ENCODE measurements around the gene PRADC1.
A peak's percentile ranks its signal among the peaks of the same experiment; 100 is the strongest.

Gene PRADC1

GRCh38 chr2:73235315-73236028, 2.4 kb upstream of the PRADC1 start:
- Histone ChIP-seq H3K27me3 (ENCODE audit: control insufficient read depth, insufficient read depth, low read length, poor library complexity, severe bottlenecking) (no peaks in the 10 kb centered on the region), H3K9me3 (ENCODE audit: control insufficient read depth, low read length) (no peaks in the 10 kb centered on the region), H3K4me3 (ENCODE audit: insufficient read depth, low read depth, low read length) (peak overlapping the region; percentile 86), H3K4me1 (ENCODE audit: control insufficient read depth, insufficient read depth, low read length) (peaks cover 4% of the 10 kb centered on the region), H3K27ac (ENCODE audit: insufficient read depth, low read depth, low read length, poor library complexity, severe bottlenecking) (no peak overlapping the region), H3K36me3 (ENCODE audit: control insufficient read depth, insufficient read depth, low read length) (peaks cover 10% of the 10 kb centered on the region)
- WGBS, 2 experiments, result 76 to 78% methylated on average over 11 of the region's 11 CpGs

GRCh38 chr2:73233932-73234832, 1.1 kb upstream of the PRADC1 start, which contains the start of gene CCT7:
Gene CCT7 (plus strand): TSS chr2:73234308. CDS start chr2:73234379, 71 bp downstream.
- Histone ChIP-seq H3K4me1 (ENCODE audit: control insufficient read depth, insufficient read depth, low read length) (peaks cover 4% of the 10 kb centered on the region), H3K9me3 (ENCODE audit: control insufficient read depth, low read length) (no peaks in the 10 kb centered on the region), H3K4me3 (ENCODE audit: insufficient read depth, low read depth, low read length) (peak within 1 kb of the TSS; percentile 86), H3K27ac (ENCODE audit: insufficient read depth, low read depth, low read length, poor library complexity, severe bottlenecking) (peak within 1 kb of the TSS; percentile 86), H3K27me3 (ENCODE audit: control insufficient read depth, insufficient read depth, low read length, poor library complexity, severe bottlenecking) (no peaks in the 10 kb centered on the region), H3K36me3 (ENCODE audit: control insufficient read depth, insufficient read depth, low read length) (no peaks in the 10 kb centered on the region)
- WGBS, 2 experiments, result 0% methylated on average over 69 of the region's 69 CpGs

- Histone ChIP-seq H3K4me3 (ENCODE audit: insufficient read depth, low read depth, low read length) (peak overlapping the region; percentile 77), H3K36me3 (ENCODE audit: control insufficient read depth, insufficient read depth, low read length) (no peaks in the 10 kb centered on the region), H3K9me3 (ENCODE audit: control insufficient read depth, low read length) (no peaks in the 10 kb centered on the region), H3K27ac (ENCODE audit: insufficient read depth, low read depth, low read length, poor library complexity, severe bottlenecking) (no peak overlapping the region), H3K27me3 (ENCODE audit: control insufficient read depth, insufficient read depth, low read length, poor library complexity, severe bottlenecking) (no peaks in the 10 kb centered on the region), H3K4me1 (ENCODE audit: control insufficient read depth, insufficient read depth, low read length) (peaks cover 4% of the 10 kb centered on the region)
- 7 to 9% methylated on average over 36 to 37 of the region's 37 CpGs for WGBS, 2 experiments
Measured at GRCh38 chr2:73232403-73233153, 461 bp downstream of the PRADC1 start.

- WGBS, 2 experiments, result 92% methylated on average over 14 of the region's 14 CpGs
Measured at GRCh38 chr2:73228631-73229030, 4.4 kb downstream of the PRADC1 start.

GRCh38 chr2:73227086-73227485, 6.0 kb downstream of the PRADC1 start:
- peaks cover 15% of the 10 kb centered on the region for H3K36me3 ChIP-seq (ENCODE audit: control insufficient read depth, insufficient read depth, low read length)
- no peaks in the 10 kb centered on the region for H3K4me1 ChIP-seq (ENCODE audit: control insufficient read depth, insufficient read depth, low read length)
- H3K4me3 ChIP-seq (ENCODE audit: insufficient read depth, low read depth, low read length), result no peak overlapping the region
- no peaks in the 10 kb centered on the region for H3K9me3 ChIP-seq (ENCODE audit: control insufficient read depth, low read length)
- H3K27me3 ChIP-seq (ENCODE audit: control insufficient read depth, insufficient read depth, low read length, poor library complexity, severe bottlenecking), result no peaks in the 10 kb centered on the region
- WGBS, 2 experiments, result 77 to 80% methylated on average over 3 of the region's 3 CpGs
- no peak overlapping the region for H3K27ac ChIP-seq (ENCODE audit: insufficient read depth, low read depth, low read length, poor library complexity, severe bottlenecking)

More at GRCh38 chr2:73228631-73229030, 4.4 kb downstream of the PRADC1 start:
- Histone ChIP-seq H3K36me3 (ENCODE audit: control insufficient read depth, insufficient read depth, low read length) (peaks cover 15% of the 10 kb centered on the region), H3K4me3 (ENCODE audit: insufficient read depth, low read depth, low read length) (no peak overlapping the region), H3K4me1 (ENCODE audit: control insufficient read depth, insufficient read depth, low read length) (no peaks in the 10 kb centered on the region), H3K27me3 (ENCODE audit: control insufficient read depth, insufficient read depth, low read length, poor library complexity, severe bottlenecking) (no peaks in the 10 kb centered on the region), H3K27ac (ENCODE audit: insufficient read depth, low read depth, low read length, poor library complexity, severe bottlenecking) (no peak overlapping the region), H3K9me3 (ENCODE audit: control insufficient read depth, low read length) (no peaks in the 10 kb centered on the region)

- Histone ChIP-seq H3K27me3 (ENCODE audit: control insufficient read depth, insufficient read depth, low read length, poor library complexity, severe bottlenecking) (no peaks in the 10 kb centered on the region), H3K27ac (ENCODE audit: insufficient read depth, low read depth, low read length, poor library complexity, severe bottlenecking) (no peak overlapping the region), H3K36me3 (ENCODE audit: control insufficient read depth, insufficient read depth, low read length) (peaks cover 15% of the 10 kb centered on the region), H3K4me3 (ENCODE audit: insufficient read depth, low read depth, low read length) (no peak overlapping the region), H3K9me3 (ENCODE audit: control insufficient read depth, low read length) (no peaks in the 10 kb centered on the region), H3K4me1 (ENCODE audit: control insufficient read depth, insufficient read depth, low read length) (no peaks in the 10 kb centered on the region)
- 96 to 98% methylated on average over 7 to 9 of the region's 9 CpGs for WGBS, 2 experiments
Measured at GRCh38 chr2:73225513-73226360, 7.3 kb downstream of the PRADC1 start.

- no peak overlapping the region for H3K27ac ChIP-seq (ENCODE audit: insufficient read depth, low read depth, low read length, poor library complexity, severe bottlenecking)
- H3K9me3 ChIP-seq (ENCODE audit: control insufficient read depth, low read length), result no peaks in the 10 kb centered on the region
- no peaks in the 10 kb centered on the region for H3K27me3 ChIP-seq (ENCODE audit: control insufficient read depth, insufficient read depth, low read length, poor library complexity, severe bottlenecking)
- no peak overlapping the region for H3K4me3 ChIP-seq (ENCODE audit: insufficient read depth, low read depth, low read length)
- peaks cover 15% of the 10 kb centered on the region for H3K36me3 ChIP-seq (ENCODE audit: control insufficient read depth, insufficient read depth, low read length)
- no peaks in the 10 kb centered on the region for H3K4me1 ChIP-seq (ENCODE audit: control insufficient read depth, insufficient read depth, low read length)
- 92 to 93% methylated on average over 4 of the region's 4 CpGs for WGBS, 2 experiments
Measured at GRCh38 chr2:73223821-73224220, 9.2 kb downstream of the PRADC1 start.

- no peak overlapping the region for H3K4me3 ChIP-seq (ENCODE audit: insufficient read depth, low read depth, low read length)
- no peaks in the 10 kb centered on the region for H3K9me3 ChIP-seq (ENCODE audit: control insufficient read depth, low read length)
- H3K4me1 ChIP-seq (ENCODE audit: control insufficient read depth, insufficient read depth, low read length), result peaks cover 7% of the 10 kb centered on the region
- no peaks in the 10 kb centered on the region for H3K27me3 ChIP-seq (ENCODE audit: control insufficient read depth, insufficient read depth, low read length, poor library complexity, severe bottlenecking)
- no peak overlapping the region for H3K27ac ChIP-seq (ENCODE audit: insufficient read depth, low read depth, low read length, poor library complexity, severe bottlenecking)
- no peaks in the 10 kb centered on the region for H3K36me3 ChIP-seq (ENCODE audit: control insufficient read depth, insufficient read depth, low read length)
Measured at GRCh38 chr2:73218298-73218697, 14.7 kb downstream of the PRADC1 start.

- Histone ChIP-seq H3K9me3 (ENCODE audit: control insufficient read depth, low read length) (no peaks in the 10 kb centered on the region), H3K4me1 (ENCODE audit: control insufficient read depth, insufficient read depth, low read length) (peaks cover 7% of the 10 kb centered on the region), H3K36me3 (ENCODE audit: control insufficient read depth, insufficient read depth, low read length) (no peaks in the 10 kb centered on the region), H3K27ac (ENCODE audit: insufficient read depth, low read depth, low read length, poor library complexity, severe bottlenecking) (no peak overlapping the region), H3K27me3 (ENCODE audit: control insufficient read depth, insufficient read depth, low read length, poor library complexity, severe bottlenecking) (no peaks in the 10 kb centered on the region), H3K4me3 (ENCODE audit: insufficient read depth, low read depth, low read length) (no peak overlapping the region)
- 85 to 94% methylated on average over 2 of the region's 2 CpGs for WGBS, 2 experiments
Measured at GRCh38 chr2:73217826-73218225, 15.2 kb downstream of the PRADC1 start.

Measured in ectodermal cell (in vitro differentiated cells).